Bronchial epithelial cell (primary cell): ENCODE results near the gene EPO. TPM values are rescaled to one million over a fixed set of nuclear protein-coding genes. Genes with fewer than 3 reads are reported as not detected.

ENCODE experiments used
- DNase-seq: peaks from one replicate; pipeline ENCODE4 v3.0.0-alpha.2; 2010; ENCODE audit warnings: low read depth
- FAIRE-seq: peaks from 2 replicates; lab custom pipeline; 2011; peaks lifted over from hg19 to GRCh38; lab: Jason Lieb, UNC
- H3K27me3 ChIP-seq: 2 replicates; pipeline ENCODE4 v1.5.1; 2011; ENCODE audit warnings: low read length; ENCODE audit not compliant: control insufficient read depth, insufficient read depth
- H3K36me3 ChIP-seq: 2 replicates; pipeline ENCODE4 v1.5.1; 2011; ENCODE audit warnings: low read length; ENCODE audit not compliant: control insufficient read depth, insufficient read depth
- H3K4me3 ChIP-seq: 2 replicates; pipeline ENCODE4 v1.5.1; 2011; ENCODE audit warnings: mild to moderate bottlenecking, low read depth, low read length, control low read depth
- CTCF ChIP-seq: IDR thresholded peaks from 2 replicates; pipeline ENCODE4 v1.5.1; 2011; ENCODE audit warnings: mild to moderate bottlenecking, moderate library complexity, low read length, control low read depth, inconsistent platforms; ENCODE audit not compliant: insufficient read depth, severe bottlenecking
- total RNA-seq: library from RNA; depleted of rRNA; stranded (reverse); fragments of >200 nt; gene quantifications from 2 replicates; pipeline ENCODE4 v1.2.1, GENCODE V29; 2014

The EPO gene
- total RNA-seq, 1 donor from 2014 or later, result not detected

- TF ChIP-seq CTCF, result no peak
- peaks cover 24% of the 10 kb centered on the region for H3K36me3 ChIP-seq
- no peaks in the 10 kb centered on the region for H3K27me3 ChIP-seq
- DNase-seq (no peak), FAIRE-seq (no peak)
- peak overlapping the region; percentile 90 for H3K4me3 ChIP-seq
Observed at GRCh38 chr7:100675105-100675451, 45.2 kb upstream of the EPO start.

- H3K27me3 ChIP-seq, result no peaks in the 10 kb centered on the region
- H3K36me3 ChIP-seq, result peaks cover 24% of the 10 kb centered on the region
- peak overlapping the region; percentile 90 for H3K4me3 ChIP-seq
- DNase-seq, result peak; percentile 59
- FAIRE-seq, result no peak
- TF ChIP-seq CTCF, result no peak
Observed at GRCh38 chr7:100675581-100676350, 44.5 kb upstream of the EPO start.

- FAIRE-seq (no peak), DNase-seq (no peak)
- no peaks in the 10 kb centered on the region for H3K27me3 ChIP-seq
- no peak for TF ChIP-seq CTCF
- H3K36me3 ChIP-seq, result peaks cover 26% of the 10 kb centered on the region
- H3K4me3 ChIP-seq, result peak overlapping the region; percentile 90
Observed at GRCh38 chr7:100676501-100677306, 43.6 kb upstream of the EPO start.

- peaks cover 30% of the 10 kb centered on the region for H3K36me3 ChIP-seq
- no peak for FAIRE-seq
Observed at GRCh38 chr7:100677308-100678267, 42.7 kb upstream of the EPO start.

More at GRCh38 chr7:100677308-100678267, 42.7 kb upstream of the EPO start:
- no peak for DNase-seq
- Histone ChIP-seq H3K27me3 (no peaks in the 10 kb centered on the region), H3K4me3 (no peak overlapping the region)
- no peak for TF ChIP-seq CTCF
